Type B pancreatic cell (in vitro differentiated cells): Measurements from ENCODE around the gene NTRK3. TPM values are rescaled to one million over a fixed set of nuclear protein-coding genes. Genes with fewer than 3 reads are reported as not detected.

ENCODE experiments used
- DNase-seq: peaks from one replicate; pipeline ENCODE4 v3.0.0; 2021; ENCODE audit warnings: mixed read lengths; ENCODE audit not compliant: unreplicated experiment; ENCODE audit errors: extremely low spot score
- H3K27ac Mint-ChIP-seq: 2 replicates; pipeline ENCODE4 v1.8.0; 2021; ENCODE audit warnings: mild to moderate bottlenecking, mixed read lengths
- H3K27me3 Mint-ChIP-seq: 2 replicates; pipeline ENCODE4 v1.8.0; 2021; ENCODE audit warnings: mixed read lengths
- H3K36me3 Mint-ChIP-seq: 2 replicates; pipeline ENCODE4 v1.8.0; 2021; ENCODE audit warnings: mixed read lengths
- H3K4me1 Mint-ChIP-seq: one replicate; pipeline ENCODE4 v1.8.0; 2021; ENCODE audit warnings: mixed read lengths; ENCODE audit not compliant: unreplicated experiment
- H3K4me3 Mint-ChIP-seq: 2 replicates; pipeline ENCODE4 v1.8.0; 2021; ENCODE audit warnings: mild to moderate bottlenecking, mixed read lengths
- H3K9me3 Mint-ChIP-seq: 2 replicates; pipeline ENCODE4 v1.8.0; 2021; ENCODE audit warnings: mixed read lengths
- CTCF ChIP-seq: fragments of 200-600 bp; sonication (generic); conservative IDR thresholded peaks from 2 replicates; pipeline ENCODE4 v1.5.0; 2021; ENCODE audit warnings: antibody characterized with exemption, mild to moderate bottlenecking
- total RNA-seq: library from RNA; stranded (reverse); gene quantifications from 2 replicates; pipeline ENCODE4 v1.2.1, GENCODE V29; 2021; ENCODE audit warnings: low replicate concordance

NTRK3 gene
- total RNA-seq, 1 donor from 2014 or later = 16.9 TPM

- TF ChIP-seq CTCF = no peak
- no peak for DNase-seq
- Mint-ChIP-seq H3K36me3 (no peaks in the 10 kb centered on the region), H3K4me1 (no peaks in the 10 kb centered on the region), H3K4me3 (no peak overlapping the region), H3K27me3 (peaks cover 6% of the 10 kb centered on the region), H3K27ac (no peak overlapping the region), H3K9me3 (no peaks in the 10 kb centered on the region)
Measured at GRCh38 chr15:87973501-87974215, 282.9 kb downstream of the NTRK3 start.

GRCh38 chr15:87971076-87971475 lies 285.5 kb downstream of the NTRK3 start:
- H3K4me3 Mint-ChIP-seq = no peak overlapping the region
- no peaks in the 10 kb centered on the region for H3K9me3 Mint-ChIP-seq
- H3K27me3 Mint-ChIP-seq = peaks cover 3% of the 10 kb centered on the region

GRCh38 chr15:87967951-87968350 lies 288.6 kb downstream of the NTRK3 start:
- Mint-ChIP-seq H3K27ac (no peak overlapping the region), H3K4me3 (no peak overlapping the region), H3K36me3 (no peaks in the 10 kb centered on the region), H3K9me3 (no peaks in the 10 kb centered on the region), H3K4me1 (no peaks in the 10 kb centered on the region), H3K27me3 (no peaks in the 10 kb centered on the region)
- no peak for TF ChIP-seq CTCF
- DNase-seq = no peak

More at GRCh38 chr15:87971076-87971475, 285.5 kb downstream of the NTRK3 start:
- Mint-ChIP-seq H3K36me3 (no peaks in the 10 kb centered on the region), H3K27ac (no peak overlapping the region), H3K4me1 (no peaks in the 10 kb centered on the region)
- DNase-seq = no peak
- TF ChIP-seq CTCF = no peak

GRCh38 chr15:87965304-87965703 lies 291.2 kb downstream of the NTRK3 start:
- peaks cover 9% of the 10 kb centered on the region for H3K27me3 Mint-ChIP-seq
- H3K4me1 Mint-ChIP-seq = peaks cover 8% of the 10 kb centered on the region
- H3K27ac Mint-ChIP-seq = no peak overlapping the region

GRCh38 chr15:87962428-87962827 lies 294.1 kb downstream of the NTRK3 start:
- no peak for TF ChIP-seq CTCF
- no peaks in the 10 kb centered on the region for H3K36me3 Mint-ChIP-seq
- H3K9me3 Mint-ChIP-seq = no peaks in the 10 kb centered on the region
- no peak for DNase-seq
- peaks cover 35% of the 10 kb centered on the region for H3K27me3 Mint-ChIP-seq
- no peak overlapping the region for H3K4me3 Mint-ChIP-seq
- peaks cover 8% of the 10 kb centered on the region for H3K4me1 Mint-ChIP-seq
- H3K27ac Mint-ChIP-seq = no peak overlapping the region

More at GRCh38 chr15:87965304-87965703, 291.2 kb downstream of the NTRK3 start:
- TF ChIP-seq CTCF = no peak
- no peaks in the 10 kb centered on the region for H3K36me3 Mint-ChIP-seq
- DNase-seq = no peak
- no peaks in the 10 kb centered on the region for H3K9me3 Mint-ChIP-seq
- no peak overlapping the region for H3K4me3 Mint-ChIP-seq
